Panc1 (cell line): ENCODE measurements around the gene REV1. TPM values are rescaled to one million over a fixed set of nuclear protein-coding genes. Genes with fewer than 3 reads are reported as not detected.

Experiments
- ATAC-seq: fragments of 200-7000 bp; cut with Tn5 transposase; 2 replicates; pipeline ENCODE4 v1.9.1; 2020; ENCODE audit warnings: mild to moderate bottlenecking, moderate library complexity
- BruUV-seq: library from RNA; stranded (reverse); fragments of 400-500 nt; replicated peaks from 2 replicates; lab custom pipeline; 2021; lab: Mats Ljungman, UMichigan
- CTCF ChIA-PET: fragments of 300-600 bp; sonication (Branson Sonifier 250); formaldehyde crosslinking; loops from one replicate; lab custom pipeline; 2022; ENCODE audit warnings: antibody characterized with exemption; lab: Charles Lee
- POLR2A ChIA-PET: fragments of 300-600 bp; sonication (Branson Sonifier 250); formaldehyde crosslinking; loops from one replicate; lab custom pipeline; 2022; ENCODE audit warnings: antibody characterized with exemption; lab: Charles Lee
- DNase-seq: peaks from one replicate; pipeline ENCODE4 v3.0.0-alpha.2; 2010; ENCODE audit warnings: low read depth, low spot score
- H3K27ac ChIP-seq: 2 replicates; pipeline ENCODE4 v1.5.1; 2011; ENCODE audit warnings: mild to moderate bottlenecking, low read length, inconsistent platforms
- H3K27me3 ChIP-seq: fragments of 200-500 bp; sonication (Bioruptor generic); 2 replicates; pipeline ENCODE4 v1.6.0; 2014; ENCODE audit warnings: low read length, inconsistent platforms; ENCODE audit not compliant: control insufficient read depth, insufficient read depth
- H3K36me3 ChIP-seq: fragments of 200-500 bp; sonication (Bioruptor generic); 2 replicates; pipeline ENCODE4 v1.5.1; 2014; ENCODE audit warnings: inconsistent platforms, mild to moderate bottlenecking, low read length, moderate library complexity; ENCODE audit not compliant: control insufficient read depth, insufficient read depth
- H3K4me1 ChIP-seq: 2 replicates; pipeline ENCODE4 v1.5.1; 2011; ENCODE audit warnings: inconsistent platforms, mild to moderate bottlenecking, low read length, moderate library complexity; ENCODE audit not compliant: control insufficient read depth, insufficient read depth
- H3K4me3 ChIP-seq, 2 experiments: 2 replicates each; pipeline ENCODE4 v1.5.1; 2011 to 2012; ENCODE audit warnings: low read depth in 2 of 2, low read length in 2 of 2, mild to moderate bottlenecking in 2 of 2, inconsistent platforms in 1 of 2, moderate library complexity in 1 of 2
- H3K9me3 ChIP-seq: fragments of 200-500 bp; sonication (Bioruptor generic); 2 replicates; pipeline ENCODE4 v1.5.1; 2014; ENCODE audit warnings: low read depth, mild to moderate bottlenecking, inconsistent platforms, low read length, moderate library complexity; ENCODE audit not compliant: control insufficient read depth, insufficient read depth
- POLR2AphosphoS5 ChIP-seq: IDR thresholded peaks from 2 replicates; pipeline ENCODE4 v1.6.1; 2012; ENCODE audit warnings: mild to moderate bottlenecking, low read depth, low read length, moderate library complexity
- SIN3A ChIP-seq: IDR thresholded peaks from 2 replicates; pipeline ENCODE4 v1.6.1; 2012; ENCODE audit warnings: low read depth, mild to moderate bottlenecking, low read length, moderate library complexity, borderline replicate concordance; ENCODE audit not compliant: insufficient read depth
- TCF7L2 ChIP-seq: IDR thresholded peaks from 2 replicates; pipeline ENCODE4 v1.6.1; 2011; ENCODE audit warnings: mild to moderate bottlenecking, low read depth, low read length, inconsistent platforms
- in situ Hi-C: cut with HindIII; loops from 2 replicates; pipeline ENCODE4 v1.10.0; 2016; ENCODE audit warnings: low sequenced_read_pairs, low pct_unique_long_range_greater_than_20kb
- intact Hi-C: fragments of 100-400 bp; cut with micrococcal nuclease; formaldehyde crosslinking; loops from one replicate; pipeline ENCODE4 v1.10.0; 2022; ENCODE audit not compliant: unreplicated experiment
- total RNA-seq: library from RNA; stranded (reverse); gene quantifications from one replicate; pipeline ENCODE4 v1.2.1, GENCODE V29; 2021; ENCODE audit not compliant: unreplicated experiment
- TF ChIP-seq, protein P1 (sequence below), 2 experiments: IDR thresholded peaks; 2 replicates each; pipeline ENCODE4 v1.6.1; 2011 to 2012; ENCODE audit warnings: low read depth in 2 of 2, control low read depth in 1 of 2, low read length in 1 of 2, mild to moderate bottlenecking in 1 of 2, moderate library complexity in 1 of 2; ENCODE audit not compliant: insufficient read depth in 1 of 2
- TF ChIP-seq, protein P2 (sequence below): fragments of 450-650 bp; IDR thresholded peaks from 2 replicates; pipeline ENCODE4 v1.5.1; 2017; ENCODE audit warnings: mild to moderate bottlenecking

The REV1 gene
- total RNA-seq, 1 experiment from 2014 or later, result 35.0 TPM

GRCh38 chr2:99451686-99452085, 38.1 kb downstream of the REV1 start:
- DNase-seq, result no peak
- TF ChIP-seq TCF7L2 (no peak), POLR2AphosphoS5 (no peak), SIN3A (no peak)
- TF ChIP-seq, protein P1, sequence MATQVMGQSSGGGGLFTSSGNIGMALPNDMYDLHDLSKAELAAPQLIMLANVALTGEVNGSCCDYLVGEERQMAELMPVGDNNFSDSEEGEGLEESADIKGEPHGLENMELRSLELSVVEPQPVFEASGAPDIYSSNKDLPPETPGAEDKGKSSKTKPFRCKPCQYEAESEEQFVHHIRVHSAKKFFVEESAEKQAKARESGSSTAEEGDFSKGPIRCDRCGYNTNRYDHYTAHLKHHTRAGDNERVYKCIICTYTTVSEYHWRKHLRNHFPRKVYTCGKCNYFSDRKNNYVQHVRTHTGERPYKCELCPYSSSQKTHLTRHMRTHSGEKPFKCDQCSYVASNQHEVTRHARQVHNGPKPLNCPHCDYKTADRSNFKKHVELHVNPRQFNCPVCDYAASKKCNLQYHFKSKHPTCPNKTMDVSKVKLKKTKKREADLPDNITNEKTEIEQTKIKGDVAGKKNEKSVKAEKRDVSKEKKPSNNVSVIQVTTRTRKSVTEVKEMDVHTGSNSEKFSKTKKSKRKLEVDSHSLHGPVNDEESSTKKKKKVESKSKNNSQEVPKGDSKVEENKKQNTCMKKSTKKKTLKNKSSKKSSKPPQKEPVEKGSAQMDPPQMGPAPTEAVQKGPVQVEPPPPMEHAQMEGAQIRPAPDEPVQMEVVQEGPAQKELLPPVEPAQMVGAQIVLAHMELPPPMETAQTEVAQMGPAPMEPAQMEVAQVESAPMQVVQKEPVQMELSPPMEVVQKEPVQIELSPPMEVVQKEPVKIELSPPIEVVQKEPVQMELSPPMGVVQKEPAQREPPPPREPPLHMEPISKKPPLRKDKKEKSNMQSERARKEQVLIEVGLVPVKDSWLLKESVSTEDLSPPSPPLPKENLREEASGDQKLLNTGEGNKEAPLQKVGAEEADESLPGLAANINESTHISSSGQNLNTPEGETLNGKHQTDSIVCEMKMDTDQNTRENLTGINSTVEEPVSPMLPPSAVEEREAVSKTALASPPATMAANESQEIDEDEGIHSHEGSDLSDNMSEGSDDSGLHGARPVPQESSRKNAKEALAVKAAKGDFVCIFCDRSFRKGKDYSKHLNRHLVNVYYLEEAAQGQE (IDR thresholded peaks at IDR 0.05; ENCODE audit: insufficient read depth in 1 of 2, low read depth in 2 of 2, low read length in 1 of 2), result no peak
- TF ChIP-seq, protein P2, sequence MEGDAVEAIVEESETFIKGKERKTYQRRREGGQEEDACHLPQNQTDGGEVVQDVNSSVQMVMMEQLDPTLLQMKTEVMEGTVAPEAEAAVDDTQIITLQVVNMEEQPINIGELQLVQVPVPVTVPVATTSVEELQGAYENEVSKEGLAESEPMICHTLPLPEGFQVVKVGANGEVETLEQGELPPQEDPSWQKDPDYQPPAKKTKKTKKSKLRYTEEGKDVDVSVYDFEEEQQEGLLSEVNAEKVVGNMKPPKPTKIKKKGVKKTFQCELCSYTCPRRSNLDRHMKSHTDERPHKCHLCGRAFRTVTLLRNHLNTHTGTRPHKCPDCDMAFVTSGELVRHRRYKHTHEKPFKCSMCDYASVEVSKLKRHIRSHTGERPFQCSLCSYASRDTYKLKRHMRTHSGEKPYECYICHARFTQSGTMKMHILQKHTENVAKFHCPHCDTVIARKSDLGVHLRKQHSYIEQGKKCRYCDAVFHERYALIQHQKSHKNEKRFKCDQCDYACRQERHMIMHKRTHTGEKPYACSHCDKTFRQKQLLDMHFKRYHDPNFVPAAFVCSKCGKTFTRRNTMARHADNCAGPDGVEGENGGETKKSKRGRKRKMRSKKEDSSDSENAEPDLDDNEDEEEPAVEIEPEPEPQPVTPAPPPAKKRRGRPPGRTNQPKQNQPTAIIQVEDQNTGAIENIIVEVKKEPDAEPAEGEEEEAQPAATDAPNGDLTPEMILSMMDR, result no peak
- Histone ChIP-seq H3K4me3 (no peak overlapping the region), H3K27ac (no peak overlapping the region), H3K36me3 (peaks cover 10% of the 10 kb centered on the region; the same call in 1 of the 2 replicates), H3K9me3 (no peaks in the 10 kb centered on the region), H3K27me3 (no peaks in the 10 kb centered on the region), H3K4me1 (peaks cover 6% of the 10 kb centered on the region; the same call in 1 of the 2 replicates)
- BruUV-seq, result no TSS peak
- ChIA-PET CTCF (no interaction called here), POLR2A (no interaction called here)
- in situ Hi-C loops, result no loop called here
- intact Hi-C loops, result no loop called here
- no peak for ATAC-seq

DNA sequence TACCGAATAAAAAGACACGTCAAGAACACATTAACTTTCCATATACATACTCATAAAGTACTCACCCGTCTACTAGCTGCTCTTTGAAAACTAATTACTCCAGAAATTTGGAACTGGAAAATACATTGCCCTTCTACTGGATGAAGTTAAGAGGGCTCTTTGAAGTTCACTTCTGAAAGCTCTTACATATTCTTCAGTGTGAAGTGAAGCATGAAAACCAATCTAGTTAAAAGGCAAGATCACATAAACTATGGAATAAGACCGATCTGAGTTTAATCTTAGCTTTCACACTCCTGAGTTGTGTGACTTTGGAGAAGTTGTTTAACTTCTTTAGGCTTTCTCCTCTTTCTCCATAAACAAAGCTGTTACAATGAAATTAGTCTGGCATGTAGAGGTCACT, 38.5 kb downstream of the REV1 start:
- DNase-seq (no peak), ATAC-seq (no peak)
- ChIA-PET CTCF (no interaction called here), POLR2A (no interaction called here)
- Histone ChIP-seq H3K4me1 (peaks cover 6% of the 10 kb centered on the region; the same call in 1 of the 2 replicates), H3K27me3 (no peaks in the 10 kb centered on the region), H3K27ac (no peak overlapping the region), H3K9me3 (no peaks in the 10 kb centered on the region), H3K36me3 (peaks cover 10% of the 10 kb centered on the region; the same call in 1 of the 2 replicates), H3K4me3 (no peak overlapping the region)
- TF ChIP-seq SIN3A (no peak), TCF7L2 (no peak), POLR2AphosphoS5 (no peak)
- TF ChIP-seq, protein P1 (IDR thresholded peaks at IDR 0.05; ENCODE audit: insufficient read depth in 1 of 2, low read depth in 2 of 2, low read length in 1 of 2), result no peak
- TF ChIP-seq, protein P2, result no peak
- in situ Hi-C loops, result no loop called here
- no TSS peak for BruUV-seq
- intact Hi-C loops, result no loop called here
